Myocyte (in vitro differentiated cells): Measurements from ENCODE around the gene SOX3. TPM values are rescaled to one million over a fixed set of nuclear protein-coding genes. Genes with fewer than 3 reads are reported as not detected.

Source experiments
- DNase-seq: peaks from one replicate; pipeline ENCODE4 v3.0.0-alpha.2; 2012; ENCODE audit warnings: low read depth
- polyA plus RNA-seq: library from polyadenylated mRNA; unstranded; fragments of >200 nt; gene quantifications from one replicate; pipeline ENCODE4 v1.2.1, GENCODE V29; 2012; ENCODE audit warnings: missing spikeins
- total RNA-seq: library from RNA; depleted of rRNA; stranded (reverse); fragments of >200 nt; gene quantifications from 2 replicates; pipeline ENCODE4 v1.2.3, GENCODE V29; 2014

The SOX3 gene
- not detected in 2 replicates for total RNA-seq
- not detected for polyA plus RNA-seq

GRCh38 chrX:140504371-140505324 is at the start of gene SOX3:
Gene SOX3, minus strand, starts transcription at chrX:140505069. Its CDS starts 9 bp downstream, at chrX:140505060.
- no peak for DNase-seq

GRCh38 chrX:140548985-140549384 is 44.1 kb upstream of the SOX3 start:
- DNase-seq, result no peak

GRCh38 chrX:140526171-140526570 is 21.3 kb upstream of the SOX3 start:
- no peak for DNase-seq

GRCh38 chrX:140525448-140525847 is 20.6 kb upstream of the SOX3 start:
- DNase-seq, result no peak

- peak; percentile 41 for DNase-seq
These were observed 19.7 kb upstream of the SOX3 start for GRCh38 chrX:140524556-140524955.

- DNase-seq, result no peak
These were observed 16.5 kb upstream of the SOX3 start for GRCh38 chrX:140521393-140521792.

GRCh38 chrX:140514554-140514953 is 9.7 kb upstream of the SOX3 start:
- DNase-seq, result no peak

- DNase-seq, result no peak
These were observed 6.0 kb upstream of the SOX3 start for GRCh38 chrX:140510895-140511295.

GRCh38 chrX:140510306-140510676 is 5.4 kb upstream of the SOX3 start:
- DNase-seq, result no peak

- no peak for DNase-seq
These were observed 4.8 kb upstream of the SOX3 start for GRCh38 chrX:140509468-140510305.

GRCh38 chrX:140508958-140509357 is 4.1 kb upstream of the SOX3 start:
- DNase-seq, result no peak

- no peak for DNase-seq
These were observed 3.1 kb upstream of the SOX3 start for GRCh38 chrX:140507982-140508305.

GRCh38 chrX:140507223-140507981 is 2.5 kb upstream of the SOX3 start:
- DNase-seq, result peak; percentile 18

- DNase-seq, result no peak
These were observed 810 bp upstream of the SOX3 start for GRCh38 chrX:140505421-140506337.

- no peak for DNase-seq
These were observed 1.0 kb downstream of the SOX3 start for GRCh38 chrX:140503714-140504351.

GRCh38 chrX:140503238-140503601 is 1.6 kb downstream of the SOX3 start:
- DNase-seq, result no peak

GRCh38 chrX:140502491-140503237 is 2.2 kb downstream of the SOX3 start:
- no peak for DNase-seq

- DNase-seq, result no peak
These were observed 2.9 kb downstream of the SOX3 start for GRCh38 chrX:140501940-140502468.

- no peak for DNase-seq
These were observed 3.5 kb downstream of the SOX3 start for GRCh38 chrX:140501321-140501720.
